DOHH2 (cell line): ENCODE measurements around the gene RAB19.

Experiments used
- CTCF ChIP-seq: fragments of 200-600 bp; sonication (generic); IDR thresholded peaks from one replicate; pipeline ENCODE4 v1.5.1; 2014; ENCODE audit warnings: antibody characterized with exemption, mild to moderate bottlenecking, low read depth, low read length; ENCODE audit not compliant: poor library complexity, severe bottlenecking
- EZH2phosphoT487 ChIP-seq: fragments of 200-600 bp; sonication (generic); IDR thresholded peaks from 2 replicates; pipeline ENCODE4 v1.6.1; 2017; ENCODE audit warnings: borderline replicate concordance, mild to moderate bottlenecking, antibody characterized with exemption, low read length, moderate library complexity, mixed read lengths

- TF ChIP-seq CTCF (no peak), EZH2phosphoT487 (no peak)
These were observed 72.9 kb downstream of the RAB19 start for GRCh38 chr7:140476698-140477261.
